Effector memory CD4-positive, alpha-beta T cell (primary cell): ENCODE results near the gene CREB1.

Experiments used
- DNase-seq, 3 donors: peaks; one replicate each; pipeline ENCODE4 v3.0.0-alpha.2; 2020
- H3K27ac ChIP-seq: 2 replicates; pipeline ENCODE4 v1.7.0; 2013; ENCODE audit warnings: mild to moderate bottlenecking, low read length, moderate library complexity; ENCODE audit not compliant: insufficient read depth, poor library complexity, severe bottlenecking
- H3K27me3 ChIP-seq: replicated peaks from 2 replicates; pipeline ENCODE4 v1.7.0; 2013; ENCODE audit warnings: mild to moderate bottlenecking, low read length; ENCODE audit not compliant: insufficient read depth, control insufficient read depth, poor library complexity, severe bottlenecking
- H3K36me3 ChIP-seq: 2 replicates; pipeline ENCODE4 v1.7.0; 2013; ENCODE audit warnings: mild to moderate bottlenecking, low read length, moderate library complexity; ENCODE audit not compliant: control insufficient read depth, insufficient read depth
- H3K4me1 ChIP-seq: 2 replicates; pipeline ENCODE4 v1.7.0; 2013; ENCODE audit warnings: low read length, mild to moderate bottlenecking; ENCODE audit not compliant: control insufficient read depth, insufficient read depth, poor library complexity, severe bottlenecking
- H3K4me3 ChIP-seq: 2 replicates; pipeline ENCODE4 v1.7.0; 2013; ENCODE audit warnings: low read length, low read depth, mild to moderate bottlenecking; ENCODE audit not compliant: insufficient read depth, poor library complexity, severe bottlenecking
- H3K9me3 ChIP-seq: 2 replicates; pipeline ENCODE4 v1.7.0; 2013; ENCODE audit warnings: mild to moderate bottlenecking, low read length, moderate library complexity; ENCODE audit not compliant: control insufficient read depth

CREB1 gene

DNA sequence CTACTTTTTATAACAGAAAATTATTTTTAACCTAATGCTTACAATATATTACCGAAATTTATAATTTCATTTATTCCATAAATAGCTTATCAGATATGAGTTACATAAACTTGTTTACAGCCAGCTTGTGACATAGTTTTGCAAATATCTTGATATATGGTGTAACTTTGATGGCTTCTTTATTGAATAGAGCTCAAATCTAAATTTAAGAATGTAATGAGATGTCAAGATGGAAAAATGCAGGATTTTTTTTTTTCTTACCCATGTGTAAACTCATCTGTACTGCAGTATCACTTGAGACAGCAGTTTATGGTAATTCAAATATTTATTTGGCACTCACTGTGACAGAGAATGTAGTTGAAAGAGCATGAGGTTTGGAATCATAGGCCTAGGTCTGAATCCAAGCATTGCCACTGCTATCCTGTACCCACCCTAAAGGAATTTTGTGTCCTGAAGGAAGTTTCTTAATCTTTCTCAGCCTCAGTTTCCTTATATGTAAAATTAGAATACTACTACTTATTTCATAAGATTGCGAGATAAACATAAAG is 3.8 kb downstream of the CREB1 start:
- no peak for DNase-seq
- no peaks in the 10 kb centered on the region for H3K9me3 ChIP-seq
- H3K27me3 ChIP-seq, result no peaks in the 10 kb centered on the region
- peaks cover 40% of the 10 kb centered on the region for H3K4me1 ChIP-seq
- no peaks in the 10 kb centered on the region for H3K36me3 ChIP-seq
- H3K4me3 ChIP-seq, result no peak overlapping the region
- H3K27ac ChIP-seq, result peak overlapping the region; percentile 96

DNA sequence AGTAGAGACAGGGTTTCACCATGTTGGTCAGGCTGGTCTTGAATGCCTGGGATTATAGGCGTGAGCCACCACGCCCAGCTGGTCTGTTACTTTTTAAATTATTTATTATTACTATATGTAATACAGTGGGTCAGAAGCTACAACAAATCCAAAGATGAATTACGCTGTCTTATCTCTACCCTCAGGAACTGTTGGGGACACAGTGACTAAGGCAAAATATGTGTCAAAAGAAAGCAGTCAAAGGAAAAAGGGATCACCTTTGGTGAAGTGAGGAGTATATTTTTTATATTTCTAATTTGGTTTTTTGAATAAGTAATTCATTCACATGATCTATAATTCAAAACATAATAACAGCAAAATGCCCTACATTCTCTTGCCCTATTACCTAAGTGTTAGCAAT is 4.7 kb downstream of the CREB1 start:
- H3K27ac ChIP-seq, result peak overlapping the region; percentile 55

GRCh38 chr2:207539470-207539869 is 9.7 kb downstream of the CREB1 start:
- DNase-seq, result no peak
- H3K4me1 ChIP-seq, result peaks cover 18% of the 10 kb centered on the region
- H3K36me3 ChIP-seq, result no peaks in the 10 kb centered on the region
- no peaks in the 10 kb centered on the region for H3K9me3 ChIP-seq
- H3K27me3 ChIP-seq, result no peaks in the 10 kb centered on the region
- no peak overlapping the region for H3K4me3 ChIP-seq
- no peak overlapping the region for H3K27ac ChIP-seq

More for the DNA sequence above, 4.7 kb downstream of the CREB1 start:
- no peaks in the 10 kb centered on the region for H3K36me3 ChIP-seq
- no peaks in the 10 kb centered on the region for H3K9me3 ChIP-seq
- no peak for DNase-seq
- no peaks in the 10 kb centered on the region for H3K27me3 ChIP-seq
- H3K4me3 ChIP-seq, result no peak overlapping the region
- peaks cover 40% of the 10 kb centered on the region for H3K4me1 ChIP-seq

DNA sequence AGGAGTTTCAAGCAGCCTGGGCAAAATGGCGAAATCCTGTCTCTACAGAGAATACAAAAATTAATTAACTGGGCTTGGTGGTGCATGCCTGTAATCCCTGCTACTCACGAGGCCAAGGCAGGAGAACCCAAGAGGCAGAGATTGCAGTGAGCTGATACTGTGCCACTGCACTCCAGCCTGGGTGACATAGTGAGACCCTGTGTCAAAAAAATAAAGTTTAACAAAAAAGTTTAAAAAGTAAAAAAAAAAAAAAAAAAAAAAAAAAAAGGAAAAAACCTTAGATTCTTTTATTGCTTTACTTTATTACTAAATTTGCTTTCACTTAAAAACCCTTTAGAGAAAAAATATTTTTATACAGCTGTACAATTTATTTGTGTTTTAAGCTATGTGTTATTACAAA is 10.7 kb downstream of the CREB1 start:
- Histone ChIP-seq H3K4me3 (no peak overlapping the region), H3K27me3 (no peaks in the 10 kb centered on the region), H3K36me3 (no peaks in the 10 kb centered on the region), H3K27ac (no peak overlapping the region), H3K4me1 (peaks cover 8% of the 10 kb centered on the region), H3K9me3 (no peaks in the 10 kb centered on the region)
- no peak for DNase-seq

DNA sequence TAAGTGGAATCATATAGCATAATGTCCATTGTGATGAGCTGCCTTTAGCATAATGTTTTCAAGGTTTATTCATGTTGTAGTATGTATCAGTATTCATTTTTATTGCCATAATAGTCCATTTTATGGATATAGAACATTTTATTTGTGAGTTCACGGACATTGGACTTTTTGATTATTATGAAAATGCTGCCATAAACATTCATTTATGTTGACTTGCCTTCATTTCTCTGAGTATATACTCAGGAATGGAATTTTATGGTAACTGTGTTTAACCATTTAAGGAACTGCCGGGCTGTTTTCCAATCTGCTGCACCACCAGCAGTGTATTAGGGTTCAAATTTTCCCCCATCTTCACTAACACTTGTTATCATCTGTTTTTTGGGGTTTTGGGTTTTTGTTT is 12.2 kb downstream of the CREB1 start:
- Histone ChIP-seq H3K27ac (no peak overlapping the region), H3K4me3 (no peak overlapping the region), H3K4me1 (peaks cover 4% of the 10 kb centered on the region), H3K27me3 (no peaks in the 10 kb centered on the region), H3K9me3 (no peaks in the 10 kb centered on the region), H3K36me3 (no peaks in the 10 kb centered on the region)
- DNase-seq, result no peak

GRCh38 chr2:207543272-207543671 is 13.5 kb downstream of the CREB1 start:
- no peaks in the 10 kb centered on the region for H3K36me3 ChIP-seq
- DNase-seq, result no peak
- no peaks in the 10 kb centered on the region for H3K27me3 ChIP-seq
- no peak overlapping the region for H3K4me3 ChIP-seq
- H3K4me1 ChIP-seq, result peaks cover 4% of the 10 kb centered on the region
- no peaks in the 10 kb centered on the region for H3K9me3 ChIP-seq
- H3K27ac ChIP-seq, result no peak overlapping the region

DNA sequence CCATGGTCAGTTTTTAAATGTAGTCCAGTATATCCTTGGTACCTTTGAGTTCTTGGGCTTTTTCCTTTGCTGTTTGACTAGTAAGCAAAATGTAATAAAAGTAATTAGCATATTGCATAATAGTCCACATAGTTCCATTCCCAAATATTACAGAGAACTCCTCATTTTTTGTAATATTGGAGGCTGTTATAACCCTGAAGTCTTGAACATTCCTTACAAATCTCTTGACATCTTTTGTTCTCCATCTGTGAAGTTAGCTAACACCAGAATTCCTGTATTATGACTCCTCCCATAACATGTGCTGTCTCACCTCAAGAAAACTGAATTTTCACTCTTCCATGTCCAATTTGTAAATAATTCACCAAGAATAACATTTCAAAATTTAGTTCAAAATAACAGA is 17.1 kb downstream of the CREB1 start:
- DNase-seq, result no peak
- no peaks in the 10 kb centered on the region for H3K9me3 ChIP-seq
- no peak overlapping the region for H3K4me3 ChIP-seq
- H3K4me1 ChIP-seq, result peaks cover 3% of the 10 kb centered on the region
- H3K36me3 ChIP-seq, result no peaks in the 10 kb centered on the region
- no peak overlapping the region for H3K27ac ChIP-seq
- H3K27me3 ChIP-seq, result no peaks in the 10 kb centered on the region

GRCh38 chr2:207549145-207549544 is 19.4 kb downstream of the CREB1 start:
- Histone ChIP-seq H3K27ac (no peak overlapping the region), H3K9me3 (no peaks in the 10 kb centered on the region), H3K36me3 (no peaks in the 10 kb centered on the region), H3K4me1 (peaks cover 3% of the 10 kb centered on the region), H3K4me3 (no peak overlapping the region), H3K27me3 (no peaks in the 10 kb centered on the region)
- no peak for DNase-seq

GRCh38 chr2:207558079-207558491 is 28.3 kb downstream of the CREB1 start:
- H3K36me3 ChIP-seq, result peaks cover 41% of the 10 kb centered on the region
- no peak overlapping the region for H3K4me3 ChIP-seq
- H3K27me3 ChIP-seq, result no peaks in the 10 kb centered on the region
- no peaks in the 10 kb centered on the region for H3K4me1 ChIP-seq
- no peaks in the 10 kb centered on the region for H3K9me3 ChIP-seq
- no peak overlapping the region for H3K27ac ChIP-seq
- no peak for DNase-seq

- Histone ChIP-seq H3K36me3 (peaks cover 44% of the 10 kb centered on the region), H3K4me3 (no peak overlapping the region), H3K27me3 (no peaks in the 10 kb centered on the region), H3K4me1 (no peaks in the 10 kb centered on the region), H3K27ac (no peak overlapping the region), H3K9me3 (no peaks in the 10 kb centered on the region)
- DNase-seq, result no peak
Observed at GRCh38 chr2:207561386-207562080, 31.8 kb downstream of the CREB1 start.
